Right lobe of liver (tissue), 6 donors: Measurements from ENCODE around the gene TGFBR1. TPM values are rescaled to one million over a fixed set of nuclear protein-coding genes. Genes with fewer than 3 reads are reported as not detected.
A peak's percentile ranks its signal among the peaks of the same experiment; 100 is the strongest.

Experiments used
- ATAC-seq, 4 donors: fragments of 200-7000 bp; cut with Tn5 transposase; one replicate each; pipeline ENCODE4 v1.9.1; 2020; ENCODE audit warnings: mild to moderate bottlenecking in 4 of 4, moderate library complexity in 4 of 4
- DNase-seq, 3 donors: peaks; one replicate each; pipeline ENCODE4 v3.0.0-alpha.2; 2020
- H3K27ac ChIP-seq, 3 donors: fragments of 200-600 bp; one replicate each; pipeline ENCODE4 v1.8.0; 2022
- H3K27me3 ChIP-seq, 2 donors: fragments of 200-600 bp; one replicate each; pipeline ENCODE4 v1.8.0; 2022
- H3K36me3 ChIP-seq, 4 donors: fragments of 200-600 bp; sonication (generic) in 1 of 4; one replicate each; pipeline versions ENCODE4 v1.5.1 to v1.8.0; 2017 to 2022; ENCODE audit warnings: control low read depth in 1 of 4
- H3K4me1 ChIP-seq, 4 donors: fragments of 200-600 bp; sonication (generic) in 1 of 4; one replicate each; pipeline versions ENCODE4 v1.5.1 to v1.8.0; 2017 to 2022; ENCODE audit warnings: control low read depth in 1 of 4
- H3K4me3 ChIP-seq, 3 donors: fragments of 200-600 bp; one replicate each; pipeline ENCODE4 v1.8.0; 2022
- H3K9me3 ChIP-seq, 4 donors: fragments of 200-600 bp; sonication (generic) in 1 of 4; one replicate each; pipeline versions ENCODE4 v1.5.1 to v1.8.0; 2017 to 2022; ENCODE audit warnings: control low read depth in 1 of 4
- CTCF ChIP-seq, 4 donors: fragments of 200-600 bp in 3 of 4; fragments of 450-650 bp in 1 of 4; IDR thresholded peaks; one replicate each; pipeline versions ENCODE4 v1.5.1 to v1.8.0; 2016 to 2022; ENCODE audit warnings: antibody characterized with exemption in 4 of 4, mild to moderate bottlenecking in 2 of 4
- POLR2A ChIP-seq: fragments of 450-650 bp; IDR thresholded peaks from one replicate; pipeline ENCODE4 v1.6.1; 2017; ENCODE audit warnings: antibody characterized with exemption, mild to moderate bottlenecking
- WGBS: methylation state at CpG from one replicate; pipeline ENCODE4 v1.1.6; 2018; ENCODE audit warnings: low coverage, low lambda C conversion rate; ENCODE audit not compliant: insufficient coverage; ENCODE audit errors: missing lambda C conversion rate; 5-methylcytosine and 5-hydroxymethylcytosine counted together
- intact Hi-C, 2 donors: fragments of 100-400 bp; cut with DNase I; formaldehyde crosslinking; loops; one replicate each; pipeline versions ENCODE4 v1.11.2 to v1.14.1; 2022
- total RNA-seq, 6 experiments: library from RNA; depleted of rRNA in 2 of 6; stranded (reverse); fragments of >200 nt in 2 of 6; fragmentation: NEBNext Ultra II Directional in 3 of 6; extraction: Animal tissue kit (Norgen Biotek cat#: 25700) in 3 of 6; gene quantifications; one replicate each; pipeline versions ENCODE4 v1.1.0 to v1.2.4, GENCODE V29; 2016 to 2023
- donor health status: DM: no; HTN: yes; CAD: no.
- donor health status: DM: no; HTN: no; CAD: no.
- donor health status: DM: no; HTN: no; CAD: no.
- donor health status: DM: no; HTN: yes; CAD: no.
- donor health status: DM: no; HTN: yes; CAD: no.

The TGFBR1 gene
- total RNA-seq, 6 experiments from 2014 or later = 9.6 to 26.4 (median 13.4) TPM

- WGBS = 92% methylated on average over 3 of the region's 3 CpGs
- DNase-seq (no peak), ATAC-seq (no peak)
- intact Hi-C loops = no loop called here
- no peak overlapping the region for H3K4me3 ChIP-seq
- TF ChIP-seq POLR2A (no peak), CTCF (IDR thresholded peaks at IDR 0.05) (no peak)
- H3K9me3 ChIP-seq = no peaks in the 10 kb centered on the region
- H3K36me3 ChIP-seq = no peaks in the 10 kb centered on the region
- no peaks in the 10 kb centered on the region for H3K27me3 ChIP-seq
- no peak overlapping the region for H3K27ac ChIP-seq
- peaks cover 0 to 7% (median 0%) of the 10 kb centered on the region in 4 donors for H3K4me1 ChIP-seq
These were observed 11.1 kb downstream of the TGFBR1 start for GRCh38 chr9:99116003-99116411.

GRCh38 chr9:99118782-99119466 is 14.0 kb downstream of the TGFBR1 start:
- no peak for TF ChIP-seq CTCF (IDR thresholded peaks at IDR 0.05)
- no peak for TF ChIP-seq POLR2A
- Histone ChIP-seq H3K36me3 (no peaks in the 10 kb centered on the region), H3K9me3 (no peaks in the 10 kb centered on the region), H3K4me1 (peaks cover 0 to 6% (median 0%) of the 10 kb centered on the region in 4 donors), H3K4me3 (no peak overlapping the region), H3K27me3 (no peaks in the 10 kb centered on the region), H3K27ac (no peak overlapping the region)
- 69% methylated on average over 7 of the region's 7 CpGs for WGBS
- intact Hi-C loops = no loop called here
- ATAC-seq (peak; percentile 57 to 80 (median 64)), DNase-seq (no peak)

GRCh38 chr9:99119976-99120655 is 15.2 kb downstream of the TGFBR1 start:
- H3K4me1 ChIP-seq = peaks cover 0 to 6% (median 0%) of the 10 kb centered on the region in 4 donors
- no peak overlapping the region for H3K4me3 ChIP-seq
- intact Hi-C loops = no loop called here
- no peak for TF ChIP-seq POLR2A
- TF ChIP-seq CTCF (IDR thresholded peaks at IDR 0.05) = no peak
- H3K9me3 ChIP-seq = no peaks in the 10 kb centered on the region
- no peak overlapping the region for H3K27ac ChIP-seq
- no peaks in the 10 kb centered on the region for H3K36me3 ChIP-seq
- H3K27me3 ChIP-seq = no peaks in the 10 kb centered on the region
- ATAC-seq = no peak
- no peak for DNase-seq

GRCh38 chr9:99121604-99122003 is 16.7 kb downstream of the TGFBR1 start:
- 77% methylated on average over 1 of the region's 1 CpG for WGBS
- Histone ChIP-seq H3K4me1 (peaks cover 0 to 6% (median 0%) of the 10 kb centered on the region in 4 donors), H3K9me3 (no peaks in the 10 kb centered on the region), H3K27me3 (no peaks in the 10 kb centered on the region), H3K4me3 (no peak overlapping the region), H3K36me3 (no peaks in the 10 kb centered on the region), H3K27ac (no peak overlapping the region)
- ATAC-seq = peak in 3 of 4 donors; percentile 32 to 64 (median 32)
- no peak for TF ChIP-seq POLR2A
- TF ChIP-seq CTCF (IDR thresholded peaks at IDR 0.05) = no peak
- no peak for DNase-seq
- intact Hi-C loops = no loop called here
